H1 (cell line): Measurements from ENCODE around the gene HERC3. TPM values are rescaled to one million over a fixed set of nuclear protein-coding genes. Genes with fewer than 3 reads are reported as not detected.

Experiments
- CTCF ChIA-PET: fragments of 300-600 bp; sonication (Branson Sonifier 250); formaldehyde crosslinking; loops from one replicate; lab custom pipeline; 2021; ENCODE audit not compliant: partially characterized antibody; lab: Charles Lee
- POLR2A ChIA-PET: fragments of 300-600 bp; sonication (Branson Sonifier 250); formaldehyde crosslinking; loops from one replicate; lab custom pipeline; 2021; ENCODE audit warnings: inconsistent platforms; ENCODE audit not compliant: partially characterized antibody; lab: Charles Lee
- DNase-seq, 2 experiments: peaks; one replicate each; pipeline versions ENCODE4 v3.0.0 to v3.0.0-alpha.2; 2010 to 2022; ENCODE audit warnings: low spot score in 2 of 2, low read depth in 1 of 2, mixed read lengths in 1 of 2
- FAIRE-seq: peaks from 2 replicates; lab custom pipeline; 2011; peaks lifted over from hg19 to GRCh38; lab: Jason Lieb, UNC
- H2AFZ ChIP-seq: 2 replicates; pipeline ENCODE4 v1.8.1; 2012; ENCODE audit warnings: low read length, inconsistent platforms
- H2AK5ac ChIP-seq: 2 replicates; pipeline ENCODE4 v1.6.1; 2013; ENCODE audit warnings: low read depth, low read length
- H2BK120ac ChIP-seq: replicated peaks from 2 replicates; pipeline ENCODE3; 2013; ENCODE audit warnings: low read depth, low read length, inconsistent platforms
- H2BK12ac ChIP-seq: 2 replicates; pipeline ENCODE4 v1.6.1; 2013; ENCODE audit warnings: low read depth, low read length
- H2BK15ac ChIP-seq: 2 replicates; pipeline ENCODE4 v1.6.1; 2013; ENCODE audit warnings: low read length
- H2BK20ac ChIP-seq: 2 replicates; pipeline ENCODE4 v1.6.1; 2013; ENCODE audit warnings: low read length
- H2BK5ac ChIP-seq: 2 replicates; pipeline ENCODE4 v1.6.1; 2013; ENCODE audit warnings: low read depth, low read length
- H3K14ac ChIP-seq: 2 replicates; pipeline ENCODE4 v1.6.1; 2013; ENCODE audit warnings: inconsistent platforms; ENCODE audit not compliant: insufficient read length
- H3K18ac ChIP-seq: 2 replicates; pipeline ENCODE4 v1.6.1; 2013; ENCODE audit warnings: low read length; ENCODE audit errors: extremely low read depth
- H3K23ac ChIP-seq: 2 replicates; pipeline ENCODE4 v1.6.1; 2013; ENCODE audit warnings: inconsistent platforms; ENCODE audit not compliant: insufficient read length
- H3K23me2 ChIP-seq: 2 replicates; pipeline ENCODE4 v1.6.1; 2013; ENCODE audit warnings: low read depth, low read length
- H3K27ac ChIP-seq: 2 replicates; pipeline ENCODE4 v1.6.1; 2011; ENCODE audit warnings: low read depth, low read length, inconsistent platforms
- H3K27me3 ChIP-seq, 4 experiments: replicated peaks in 1 of 4; 1 replicate in 1 of 4; 2 replicates in 3 of 4; pipeline versions ENCODE4 v1.6.1 to v1.8.1; 2011 to 2013; ENCODE audit warnings: low read length in 3 of 4, mild to moderate bottlenecking in 3 of 4, inconsistent platforms in 2 of 4, mixed read lengths in 2 of 4, moderate library complexity in 1 of 4; ENCODE audit not compliant: control insufficient read depth in 3 of 4, insufficient read depth in 3 of 4; ENCODE audit errors: extremely low read depth in 1 of 4
- H3K36me3 ChIP-seq, 4 experiments: 2 replicates each; pipeline versions ENCODE4 v1.6.1 to v1.8.1; 2011 to 2013; ENCODE audit warnings: mild to moderate bottlenecking in 4 of 4, low read length in 3 of 4, moderate library complexity in 2 of 4, control low read depth in 1 of 4, inconsistent platforms in 1 of 4; ENCODE audit not compliant: insufficient read depth in 4 of 4, control insufficient read depth in 2 of 4
- H3K4ac ChIP-seq: replicated peaks from 2 replicates; pipeline ENCODE3; 2013; ENCODE audit warnings: low read length, low read depth, mixed read lengths, inconsistent platforms; ENCODE audit not compliant: insufficient read length
- H3K4me1 ChIP-seq, 4 experiments: replicated peaks in 1 of 4; 1 replicate in 1 of 4; 2 replicates in 3 of 4; pipeline versions ENCODE4 v1.6.1 to v1.8.1; 2011 to 2013; ENCODE audit warnings: low read length in 3 of 4, inconsistent platforms in 2 of 4, mixed read lengths in 1 of 4; ENCODE audit not compliant: insufficient read depth in 4 of 4, control insufficient read depth in 3 of 4
- H3K4me2 ChIP-seq, 2 experiments: 2 replicates each; pipeline versions ENCODE4 v1.6.1 to v1.8.1; 2011 to 2013; ENCODE audit warnings: low read depth in 2 of 2, low read length in 2 of 2, control low read depth in 1 of 2, inconsistent platforms in 1 of 2, mild to moderate bottlenecking in 1 of 2; ENCODE audit not compliant: insufficient read depth in 1 of 2
- H3K4me3 ChIP-seq, 4 experiments: fragments of 200-600, 300-600 bp in 1 of 4; sonication (generic), shearing (Covaris generic), sonication (Bioruptor Twin) in 1 of 4; 2 replicates each; pipeline versions ENCODE4 v1.5.1 to v1.8.1; 2011 to 2016; ENCODE audit warnings: low read length in 4 of 4, low read depth in 3 of 4, control low read depth in 2 of 4, inconsistent platforms in 2 of 4, mild to moderate bottlenecking in 2 of 4, mixed read lengths in 1 of 4, moderate library complexity in 1 of 4; ENCODE audit not compliant: insufficient read depth in 2 of 4; ENCODE audit errors: extremely low read depth in 1 of 4
- H3K56ac ChIP-seq: replicated peaks from 2 replicates; pipeline ENCODE3; 2013; ENCODE audit warnings: low read depth, mild to moderate bottlenecking, mixed read lengths, low read length, inconsistent platforms; ENCODE audit not compliant: insufficient read length
- H3K79me1 ChIP-seq: 2 replicates; pipeline ENCODE4 v1.6.1; 2013; ENCODE audit warnings: low read depth, low read length, control low read depth
- H3K79me2 ChIP-seq, 2 experiments: 2 replicates each; pipeline versions ENCODE4 v1.6.1 to v1.8.1; 2012 to 2013; ENCODE audit warnings: low read length in 2 of 2, mild to moderate bottlenecking in 2 of 2, inconsistent platforms in 1 of 2; ENCODE audit not compliant: insufficient read depth in 2 of 2, control insufficient read depth in 1 of 2
- H3K9ac ChIP-seq, 4 experiments: replicated peaks in 1 of 4; 1 replicate in 1 of 4; 2 replicates in 3 of 4; pipeline versions ENCODE4 v1.6.1 to v1.8.1; 2011 to 2013; ENCODE audit warnings: low read depth in 3 of 4, low read length in 3 of 4, control low read depth in 2 of 4, mild to moderate bottlenecking in 2 of 4, moderate library complexity in 2 of 4, inconsistent platforms in 1 of 4; ENCODE audit errors: extremely low read depth in 1 of 4
- H3K9me3 ChIP-seq, 2 experiments: 2 replicates each; pipeline versions ENCODE4 v1.6.1 to v1.8.1; 2012 to 2013; ENCODE audit warnings: mild to moderate bottlenecking in 2 of 2, moderate library complexity in 2 of 2, control low read depth in 1 of 2, inconsistent platforms in 1 of 2, low read depth in 1 of 2, low read length in 1 of 2, mixed read lengths in 1 of 2; ENCODE audit not compliant: insufficient read depth in 2 of 2
- H4K20me1 ChIP-seq, 2 experiments: replicated peaks in 1 of 2; 2 replicates each; pipeline versions ENCODE3 to v1.8.1; 2011 to 2013; ENCODE audit warnings: inconsistent platforms in 2 of 2, low read length in 2 of 2, mild to moderate bottlenecking in 1 of 2; ENCODE audit not compliant: insufficient read depth in 2 of 2, control insufficient read depth in 1 of 2
- H4K5ac ChIP-seq: 2 replicates; pipeline ENCODE4 v1.6.1; 2013; ENCODE audit warnings: low read length, low read depth, mixed read lengths, inconsistent platforms; ENCODE audit not compliant: insufficient read length
- H4K8ac ChIP-seq: 2 replicates; pipeline ENCODE4 v1.8.0; 2013; ENCODE audit warnings: mild to moderate bottlenecking, moderate library complexity, low read length, inconsistent platforms; ENCODE audit not compliant: insufficient read depth; ENCODE audit errors: extremely low read depth
- H4K91ac ChIP-seq: replicated peaks from 2 replicates; pipeline ENCODE3; 2013; ENCODE audit warnings: low read length, mixed read lengths, inconsistent platforms; ENCODE audit not compliant: insufficient read length
- CTBP2 ChIP-seq: IDR thresholded peaks from 2 replicates; pipeline ENCODE4 v1.7.0; 2011; ENCODE audit warnings: borderline replicate concordance, mild to moderate bottlenecking, moderate library complexity, mixed read lengths, low read length; ENCODE audit not compliant: insufficient read depth, insufficient read length
- POLR2A ChIP-seq, 2 experiments: IDR thresholded peaks; 1 replicate in 1 of 2; 2 replicates in 1 of 2; pipeline ENCODE4 v1.6.1; 2011; ENCODE audit warnings: low read depth in 2 of 2, low read length in 2 of 2, mild to moderate bottlenecking in 2 of 2; ENCODE audit errors: control extremely low read depth in 1 of 2
- SAP30 ChIP-seq: fragments of 300-600 bp; sonication (generic); IDR thresholded peaks from 2 replicates; pipeline ENCODE4 v1.7.1; 2012; ENCODE audit warnings: low read length, moderate library complexity, mild to moderate bottlenecking, inconsistent platforms; ENCODE audit not compliant: insufficient read depth, insufficient replicate concordance
- SIRT6 ChIP-seq: IDR thresholded peaks from one replicate; pipeline ENCODE4 v1.7.1; 2012; ENCODE audit warnings: low read length, inconsistent platforms
- WGBS, 2 experiments: shearing (Covaris generic) in 1 of 2; methylation state at CpG; one replicate each; pipeline versions ENCODE4 v1.1.6 to v1.1.7; 2013 to 2015; ENCODE audit warnings: low lambda C conversion rate in 2 of 2, mixed read lengths in 2 of 2, inconsistent platforms in 1 of 2, low coverage in 1 of 2, missing lambda C conversion rate in 1 of 2; ENCODE audit not compliant: insufficient replicate concordance in 2 of 2, insufficient coverage in 1 of 2, insufficient read length in 1 of 2; ENCODE audit errors: extremely low coverage in 1 of 2, missing lambda C conversion rate in 1 of 2; 5-methylcytosine and 5-hydroxymethylcytosine counted together
- polyA plus RNA-seq, 7 experiments: library from polyadenylated mRNA; depleted of rRNA in 3 of 7; stranded (reverse) in 5 of 7; unstranded in 2 of 7; fragments of >200 nt in 5 of 7; fragments of 200-250 nt in 2 of 7; gene quantifications; 1 replicate in 5 of 7; 2 replicates in 1 of 7; 4 replicates in 1 of 7; pipeline versions ENCODE4 v1.2.1 to v1.2.3, GENCODE V29; 2011 to 2013; ENCODE audit warnings: missing spikeins in 2 of 7, mixed read lengths in 2 of 7
- total RNA-seq: library from RNA; stranded (reverse); fragmentation: NEBNext Ultra II Directional; extraction: Animal tissue kit (Norgen Biotek cat#: 25700); gene quantifications from 2 replicates; pipeline ENCODE4 v1.2.1, GENCODE V29; 2021
- TF ChIP-seq, protein P1 (sequence below): IDR thresholded peaks from 2 replicates; pipeline ENCODE4 v1.6.1; 2011; ENCODE audit warnings: low read length, improper control_type of control experiment

The HERC3 gene
- total and polyA plus RNA-seq, 2 of the 8 experiments (the other 6 are each of a cell fraction or from before 2014, with no cell fraction given) = 1.4 to 5.7 TPM

GRCh38 chr4:88613417-88613875 is 21.2 kb downstream of the HERC3 start:
- FAIRE-seq = peak; percentile 7
- no peak overlapping the region for H3K18ac ChIP-seq
- H4K91ac ChIP-seq = no peak overlapping the region
- WGBS, 2 experiments = 38% methylated on average over 5 of the region's 5 CpGs; no CpG with 5 or more reads in 1 of the 2 experiments
- H3K56ac ChIP-seq = no peak overlapping the region
- no peaks in the 10 kb centered on the region for H3K79me2 ChIP-seq
- H4K8ac ChIP-seq = no peak overlapping the region
- H2BK120ac ChIP-seq = no peak overlapping the region
- no peak for DNase-seq
- H2BK20ac ChIP-seq = no peak overlapping the region
- H3K23ac ChIP-seq = no peak overlapping the region
- TF ChIP-seq SIRT6 = no peak
- no peak for TF ChIP-seq SAP30
- no peak for TF ChIP-seq CTBP2
- TF ChIP-seq, protein P1, sequence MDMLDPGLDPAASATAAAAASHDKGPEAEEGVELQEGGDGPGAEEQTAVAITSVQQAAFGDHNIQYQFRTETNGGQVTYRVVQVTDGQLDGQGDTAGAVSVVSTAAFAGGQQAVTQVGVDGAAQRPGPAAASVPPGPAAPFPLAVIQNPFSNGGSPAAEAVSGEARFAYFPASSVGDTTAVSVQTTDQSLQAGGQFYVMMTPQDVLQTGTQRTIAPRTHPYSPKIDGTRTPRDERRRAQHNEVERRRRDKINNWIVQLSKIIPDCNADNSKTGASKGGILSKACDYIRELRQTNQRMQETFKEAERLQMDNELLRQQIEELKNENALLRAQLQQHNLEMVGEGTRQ = no peak
- TF ChIP-seq POLR2A (IDR thresholded peaks at IDR 0.05; ENCODE audit: control extremely low read depth in 1 of 2, low read depth in 2 of 2, low read length in 2 of 2) = no peak
- TF ChIP-seq, all 59 proteins: peak for 0
- Histone ChIP-seq H3K4ac (no peak overlapping the region), H2BK5ac (peak overlapping the region; percentile 26; the same call in 1 of the 2 replicates), H3K14ac (no peak overlapping the region), H3K4me3 (no peak overlapping the region), H2BK12ac (no peak overlapping the region), H3K4me2 (peak overlapping the region in 1 of 2 experiments; percentile 44; a peak in 2 of 4 replicates), H4K20me1 (no peaks in the 10 kb centered on the region), H2BK15ac (no peak overlapping the region), H3K9ac (no peak overlapping the region), H3K9me3 (no peaks in the 10 kb centered on the region), H3K23me2 (no peaks in the 10 kb centered on the region), H4K5ac (no peak overlapping the region), H3K36me3 (no peaks in the 10 kb centered on the region), H2AFZ (peak overlapping the region; percentile 65; the same call in 1 of the 2 replicates), H3K4me1 (peaks cover 0 to 4% (median 3%) of the 10 kb centered on the region in 4 experiments; a peak in 6 of 7 replicates), H3K27me3 (no peaks in the 10 kb centered on the region), H3K79me1 (no peaks in the 10 kb centered on the region), H2AK5ac (no peak overlapping the region), H3K27ac (no peak overlapping the region)
- CTCF ChIA-PET = interaction anchor here (1.0 to 2.8 kb wide), 4 partner anchors 23 to 73 kb away, joined by 3 to 13 read pairs (median 4); no protein-coding TSS in a partner anchor
- POLR2A ChIA-PET = interaction anchor here (1.3 to 1.4 kb wide), 2 partner anchors 34 to 90 kb away, joined by 4 to 5 read pairs; partner anchors contain the start of gene PYURF
